ENCODE results near the gene HBA1. TPM values are rescaled to one million over a fixed set of nuclear protein-coding genes. Genes with fewer than 3 reads are reported as not detected.

HBA1 gene
- total RNA-seq, 1 experiment from 2014 or later, result not detected

Other genes starting within 250 kb of the HBA1 start
- 20.3 and 30.2 TPM in 2 replicates for gene POLR3K, start 123.1 kb upstream of the HBA1 start, total RNA-seq (2014; rRNA removed)
- gene SNRNP25, start 122.9 kb upstream of the HBA1 start, total RNA-seq (2014; rRNA removed), result 45.8 and 62.2 TPM in 2 replicates
- 23.3 and 26.3 TPM in 2 replicates for gene RHBDF1, start 104.0 kb upstream of the HBA1 start, total RNA-seq (2014; rRNA removed)
- gene MPG, start 98.5 kb upstream of the HBA1 start, total RNA-seq (2014; rRNA removed), result 147 and 175 TPM in 2 replicates
- 14.9 and 22.2 TPM in 2 replicates for gene NPRL3, start 38.0 kb upstream of the HBA1 start, total RNA-seq (2014; rRNA removed)
- gene HBZ, start 24.0 kb upstream of the HBA1 start, total RNA-seq (2014; rRNA removed), result not detected in 2 replicates
- not detected in 2 replicates for gene HBM, start 10.7 kb upstream of the HBA1 start, total RNA-seq (2014; rRNA removed)
- gene HBA2, start 3.8 kb upstream of the HBA1 start, total RNA-seq (2014; rRNA removed), result not detected in 2 replicates
- not detected in 2 replicates for gene HBQ1, start 3.8 kb downstream of the HBA1 start, total RNA-seq (2014; rRNA removed)
- gene LUC7L, start 52.8 kb downstream of the HBA1 start, total RNA-seq (2014; rRNA removed), result 46.0 and 61.9 TPM in 2 replicates
- 31.4 and 38.0 TPM in 2 replicates for gene FAM234A, start 58.1 kb downstream of the HBA1 start, total RNA-seq (2014; rRNA removed)
- gene RGS11, start 99.3 kb downstream of the HBA1 start, total RNA-seq (2014; rRNA removed), result 1.2 and 1.5 TPM in 2 replicates
- 0.35 TPM in 1 of 2 replicates, not detected in the other for gene ARHGDIG, start 103.9 kb downstream of the HBA1 start, total RNA-seq (2014; rRNA removed)
- gene PDIA2, start 106.5 kb downstream of the HBA1 start, total RNA-seq (2014; rRNA removed), result not detected in 2 replicates
- 26.9 and 50.8 TPM in 2 replicates for gene AXIN1, start 176.0 kb downstream of the HBA1 start, total RNA-seq (2014; rRNA removed)
- 154 and 206 TPM in 2 replicates for gene MRPL28, start 193.9 kb downstream of the HBA1 start, total RNA-seq (2014; rRNA removed)
- 40.8 and 56.5 TPM in 2 replicates for gene PGAP6, start 205.3 kb downstream of the HBA1 start, total RNA-seq (2014; rRNA removed)
- gene NME4, start 220.5 kb downstream of the HBA1 start, total RNA-seq (2014; rRNA removed), result 182 and 207 TPM in 2 replicates
- 19.8 and 22.3 TPM in 2 replicates for gene DECR2, start 225.2 kb downstream of the HBA1 start, total RNA-seq (2014; rRNA removed)
- gene RAB11FIP3, start 249.0 kb downstream of the HBA1 start, total RNA-seq (2014; rRNA removed), result 12.7 and 17.9 TPM in 2 replicates